Stimulated activated CD4-positive, alpha-beta T cell treated with anti-CD3 and anti-CD28 coated beads, Interleukin-1b, Interleukin-23, amount 100 ng/mL, for 48 hours (primary cell): Measurements from ENCODE around the gene STEAP1B.
"Not testable (repeated sequence)": the region's sequence is repeated elsewhere in the genome, so short reads cannot be mapped to it uniquely, and the experiment has no call there.

Source experiments
- DNase-seq: peaks from one replicate; pipeline ENCODE4 v3.0.0-alpha.2; 2020

Gene STEAP1B

GRCh38 chr7:22496296-22496888, 3.6 kb downstream of the STEAP1B start:
- not testable (repeated sequence) for DNase-seq

GRCh38 chr7:22493160-22493925, 6.6 kb downstream of the STEAP1B start:
- not testable (repeated sequence) for DNase-seq

GRCh38 chr7:22488643-22489462, 11.1 kb downstream of the STEAP1B start:
- peak; percentile 49 for DNase-seq

- no peak for DNase-seq
These were observed 11.9 kb downstream of the STEAP1B start for GRCh38 chr7:22487978-22488642.

GRCh38 chr7:22486597-22486996, 13.4 kb downstream of the STEAP1B start:
- DNase-seq = no peak

GRCh38 chr7:22485189-22485588, 14.8 kb downstream of the STEAP1B start:
- DNase-seq = no peak

- DNase-seq = no peak
These were observed 17.5 kb downstream of the STEAP1B start for GRCh38 chr7:22482503-22482902.

- DNase-seq = no peak
These were observed 18.3 kb downstream of the STEAP1B start for GRCh38 chr7:22481726-22482125.

GRCh38 chr7:22480523-22481075, 19.4 kb downstream of the STEAP1B start:
- no peak for DNase-seq

GRCh38 chr7:22477876-22478450, 22.0 kb downstream of the STEAP1B start:
- DNase-seq = no peak

- no peak for DNase-seq
These were observed 22.7 kb downstream of the STEAP1B start for GRCh38 chr7:22477262-22477661.

GRCh38 chr7:22476824-22477223, 23.2 kb downstream of the STEAP1B start:
- DNase-seq = no peak

GRCh38 chr7:22474645-22475044, 25.3 kb downstream of the STEAP1B start:
- no peak for DNase-seq

- DNase-seq = no peak
These were observed 29.0 kb downstream of the STEAP1B start for GRCh38 chr7:22470981-22471380.

- DNase-seq = no peak
These were observed 30.4 kb downstream of the STEAP1B start for GRCh38 chr7:22469371-22470143.

GRCh38 chr7:22468609-22469008, 31.4 kb downstream of the STEAP1B start:
- no peak for DNase-seq

- DNase-seq = no peak
These were observed 35.7 kb downstream of the STEAP1B start for GRCh38 chr7:22464299-22464698.

GRCh38 chr7:22460363-22460988, 39.5 kb downstream of the STEAP1B start:
- no peak for DNase-seq

GRCh38 chr7:22457471-22457870, 42.5 kb downstream of the STEAP1B start:
- DNase-seq = no peak

GRCh38 chr7:22454446-22454845, 45.5 kb downstream of the STEAP1B start:
- no peak for DNase-seq

GRCh38 chr7:22452960-22453558, 46.9 kb downstream of the STEAP1B start:
- no peak for DNase-seq
